ENCODE measurements around the gene ADAMTS17.

Gene ADAMTS17

DNA sequence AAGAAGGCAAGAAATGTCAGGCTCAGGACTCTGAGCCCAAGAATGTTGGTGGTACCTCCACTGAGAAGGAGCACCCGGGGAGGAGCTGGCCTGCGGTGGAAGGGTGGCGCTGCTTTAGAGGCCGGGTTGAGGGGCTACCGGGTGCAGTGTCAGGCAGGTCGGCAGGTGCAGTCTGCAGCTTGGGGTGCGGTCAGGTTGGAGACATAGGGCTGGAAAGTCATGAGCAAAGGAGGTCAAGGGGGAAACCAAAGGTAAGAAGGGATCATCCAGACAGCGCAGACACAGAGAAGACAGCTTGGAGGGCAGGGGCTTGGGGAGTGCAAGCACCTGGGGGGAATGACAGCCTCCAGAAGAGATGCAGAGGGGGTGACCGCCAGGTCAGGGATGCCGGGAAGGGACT is 334.2 kb downstream of the ADAMTS17 start:
- no peak for DNase-seq

DNA sequence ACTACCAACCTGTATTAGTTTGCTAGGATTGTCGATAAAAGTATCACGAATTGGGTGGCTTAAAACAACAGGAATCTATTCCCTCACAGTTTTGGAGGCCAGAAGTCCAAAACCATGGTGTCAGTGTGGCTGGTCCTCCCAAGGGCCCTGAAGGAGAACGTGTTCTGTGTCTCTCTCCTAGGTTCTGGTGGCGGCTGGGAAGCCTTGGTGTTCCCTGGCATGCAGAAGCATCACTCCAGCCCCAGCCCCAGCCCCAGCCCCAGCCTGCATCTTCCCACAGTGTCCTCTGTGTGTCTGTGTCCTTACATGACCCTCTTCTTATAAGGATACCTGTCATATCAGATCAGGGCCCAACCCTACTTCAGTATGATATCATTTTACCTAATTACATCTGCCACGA is 336.1 kb downstream of the ADAMTS17 start:
- no peak for DNase-seq

DNA sequence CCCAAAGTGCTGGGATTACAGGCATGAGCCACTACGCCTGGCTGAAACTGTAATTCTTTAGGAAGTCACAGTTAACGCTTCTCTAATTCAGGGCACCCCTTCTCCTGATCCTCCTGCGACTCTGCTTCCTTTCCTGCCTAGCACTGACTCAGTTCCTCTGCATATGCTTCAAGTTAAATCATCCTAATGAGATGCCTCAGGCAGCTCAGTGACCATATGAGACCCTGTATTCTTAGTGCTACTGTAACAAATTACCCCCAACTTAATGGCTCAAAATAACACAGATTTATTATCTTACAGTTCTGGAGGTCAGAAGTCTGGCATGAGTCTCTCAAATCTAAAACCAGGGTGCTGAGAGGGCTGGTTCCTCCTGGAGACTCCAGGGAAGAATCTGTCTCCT is 336.8 kb downstream of the ADAMTS17 start:
- DNase-seq: no peak

DNA sequence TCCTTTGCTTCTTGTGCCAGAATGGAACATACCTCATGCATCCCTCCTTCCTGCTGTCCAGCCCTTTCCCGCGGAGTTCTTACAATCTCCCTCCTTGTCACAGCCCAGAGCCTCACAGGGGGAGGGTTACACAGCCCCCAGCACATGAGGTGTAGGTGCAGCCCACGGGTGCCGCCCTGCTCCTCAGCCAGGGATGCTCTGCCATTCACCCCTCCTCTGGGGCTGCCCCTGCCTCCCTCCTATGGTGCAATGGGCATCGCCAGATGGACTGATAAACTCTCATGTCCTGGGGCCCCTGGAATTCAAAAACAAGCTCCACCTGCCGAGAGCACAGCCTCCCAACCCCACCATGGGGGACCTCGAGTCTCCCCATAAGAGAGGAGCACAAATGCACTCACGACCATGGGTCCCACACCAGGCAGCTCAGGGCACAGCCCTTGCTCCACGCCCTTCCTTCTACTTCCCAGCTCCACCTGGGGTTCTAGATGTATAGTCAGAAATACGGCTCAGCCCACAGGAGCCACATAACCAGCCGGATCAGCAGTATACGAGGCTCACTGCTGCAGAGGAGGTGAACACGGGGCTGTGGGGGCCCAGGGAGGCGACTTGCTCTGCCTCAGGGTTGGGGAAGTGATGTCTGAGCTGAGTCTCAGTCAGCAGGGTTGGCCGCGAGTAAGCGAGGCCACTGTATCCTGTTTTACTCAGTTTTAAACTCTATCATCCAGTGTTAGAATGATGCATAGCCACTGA is 338.8 kb downstream of the ADAMTS17 start:
- DNase-seq: no peak

DNA sequence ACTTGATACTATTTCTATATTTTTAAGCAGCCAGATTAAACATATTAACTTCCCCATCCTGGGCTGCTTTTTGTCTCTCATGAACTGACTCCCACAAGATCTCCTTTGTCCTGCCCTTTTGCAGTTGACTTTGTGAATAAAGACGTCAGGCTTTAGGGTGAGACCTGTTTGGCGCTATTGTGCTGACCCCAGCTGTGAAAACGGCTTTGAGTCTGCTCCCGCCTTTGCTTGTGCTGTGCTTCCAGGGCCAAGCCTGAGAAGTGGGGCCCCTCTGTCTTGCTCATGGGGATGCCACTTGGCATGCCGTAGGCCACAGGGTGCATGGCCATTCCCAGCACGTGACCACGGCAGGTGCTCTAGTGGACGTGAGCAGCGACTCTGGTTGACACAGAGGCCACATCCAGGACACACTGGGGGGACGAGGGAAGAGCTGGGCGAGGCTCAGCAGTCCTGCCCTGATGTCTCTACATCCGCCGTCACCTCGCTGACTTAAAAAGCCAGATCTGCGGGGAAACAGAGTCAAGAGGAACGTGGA is 339.6 kb downstream of the ADAMTS17 start:
- no peak for DNase-seq

DNA sequence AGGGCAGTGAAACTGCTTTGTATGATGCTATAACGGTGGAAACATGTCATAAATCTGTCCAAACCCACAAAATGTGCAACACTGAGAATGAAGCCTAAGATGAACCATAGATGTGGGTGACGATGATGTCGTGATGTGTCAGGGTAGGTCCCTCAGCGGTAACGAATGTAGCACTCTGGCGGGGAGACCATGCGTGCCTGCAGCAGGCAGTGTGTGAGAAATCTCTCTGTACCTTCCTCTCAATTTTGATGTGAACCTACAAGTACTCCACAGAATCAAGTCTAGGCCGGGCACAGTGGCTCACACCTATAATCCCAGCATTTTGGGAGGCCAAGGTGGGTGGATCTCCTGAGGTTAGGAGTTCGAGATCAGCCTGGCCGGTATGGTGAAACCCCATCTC is 340.4 kb downstream of the ADAMTS17 start:
- no peak for DNase-seq

DNA sequence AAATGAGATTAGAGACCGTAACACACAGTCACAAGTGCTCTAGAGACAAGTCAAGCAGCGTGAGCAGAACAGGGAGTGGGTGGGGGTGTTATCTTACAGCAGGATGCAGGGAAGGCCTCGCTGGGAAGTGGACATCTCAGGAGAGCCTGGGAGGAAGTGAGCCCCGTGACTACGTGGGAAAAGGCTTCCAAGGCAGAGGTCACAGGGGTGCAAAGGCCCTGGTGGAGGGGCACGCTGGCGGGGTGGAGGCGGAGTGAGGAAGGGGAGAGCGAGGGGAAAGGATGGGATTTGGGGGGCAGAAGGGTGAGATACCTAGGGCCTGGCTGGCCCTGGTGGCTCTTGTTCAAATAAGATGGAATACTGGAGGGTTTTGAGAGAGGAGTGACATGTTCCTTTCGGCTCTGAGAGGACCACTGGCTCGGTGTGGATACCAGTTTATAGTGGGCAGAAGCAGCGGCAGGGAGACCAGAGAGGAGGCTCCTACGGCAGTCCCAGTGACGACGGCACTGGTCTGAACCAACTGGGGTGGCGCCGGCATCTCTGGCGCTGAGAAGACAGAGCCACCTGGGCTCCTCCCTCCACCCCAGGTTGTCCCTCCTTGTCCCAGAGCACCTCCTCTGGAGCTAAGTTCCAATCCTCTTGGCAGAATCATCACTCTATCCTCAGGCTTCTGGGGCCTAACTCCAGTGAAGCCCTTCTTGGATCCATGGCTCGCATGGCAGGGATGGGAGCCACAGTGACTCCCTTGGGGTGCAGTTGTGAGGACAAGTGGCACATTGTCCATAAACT is 342.3 kb downstream of the ADAMTS17 start:
- no peak for DNase-seq

DNA sequence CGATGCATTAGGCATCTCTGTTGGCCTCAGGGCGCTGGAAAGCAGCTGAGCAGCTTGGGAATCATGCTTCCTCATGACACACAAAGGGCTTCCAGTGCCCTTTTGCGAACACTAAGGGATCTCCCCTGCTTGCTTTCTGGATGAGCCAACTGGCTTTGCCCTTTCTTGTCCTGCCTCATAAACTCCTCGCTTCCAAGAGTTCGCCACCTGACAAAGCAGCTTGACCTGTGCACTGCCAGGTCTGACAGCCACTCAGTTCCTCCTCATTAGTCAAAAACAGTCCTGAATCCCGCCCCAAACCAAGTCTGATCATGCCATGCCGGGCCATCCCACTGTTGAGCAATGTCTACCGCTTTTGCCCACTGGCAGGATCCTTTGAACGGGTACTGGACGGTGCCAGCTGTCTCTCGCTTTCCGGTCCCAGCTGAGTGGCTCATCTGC is 343.1 kb downstream of the ADAMTS17 start:
- no peak for DNase-seq

DNA sequence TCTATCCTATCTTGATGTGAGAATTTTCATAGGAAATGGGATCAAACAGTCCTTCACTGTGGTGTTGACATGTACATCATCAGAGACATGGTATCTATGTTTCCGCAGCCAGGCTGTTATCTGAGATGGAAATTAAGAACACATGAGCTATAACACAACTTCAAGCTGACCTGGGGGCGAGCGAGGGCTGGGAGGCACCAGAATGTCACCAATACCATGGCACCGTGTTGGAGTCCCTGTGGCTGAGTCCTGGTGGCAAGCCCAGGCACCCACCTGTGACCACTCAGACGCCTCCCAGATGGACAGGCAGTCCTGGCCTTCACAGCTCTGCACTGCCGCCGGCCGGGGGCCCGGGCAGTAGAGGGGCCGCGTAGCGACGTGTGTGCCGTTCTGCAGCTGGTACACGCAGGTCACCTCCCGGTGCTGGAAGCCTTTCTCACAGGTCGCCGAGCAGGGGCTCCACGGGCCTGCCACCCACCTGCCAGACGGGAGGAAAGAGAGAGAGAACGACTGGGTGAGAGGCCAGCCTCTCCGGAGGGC is 344.6 kb downstream of the ADAMTS17 start:
- no peak for DNase-seq

DNA sequence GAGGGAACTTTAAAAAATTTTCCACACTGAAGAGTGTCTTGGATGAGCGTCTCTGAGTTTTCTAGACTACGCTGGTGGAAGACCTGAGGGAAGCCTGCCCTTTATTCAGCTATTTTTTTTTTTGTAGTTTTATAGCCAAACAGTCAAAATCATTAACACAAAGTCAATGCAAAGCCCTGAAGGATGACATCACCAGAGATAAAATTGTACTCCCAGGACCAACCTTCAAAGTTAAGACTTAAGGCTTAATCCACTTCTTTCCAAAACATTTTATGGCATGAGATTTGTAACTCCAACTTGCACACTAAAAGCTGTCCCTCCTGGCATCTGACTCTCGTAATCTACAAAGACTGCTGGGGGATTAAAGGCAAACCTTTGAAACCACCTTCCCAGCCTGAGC is 345.1 kb downstream of the ADAMTS17 start:
- no peak for DNase-seq

DNA sequence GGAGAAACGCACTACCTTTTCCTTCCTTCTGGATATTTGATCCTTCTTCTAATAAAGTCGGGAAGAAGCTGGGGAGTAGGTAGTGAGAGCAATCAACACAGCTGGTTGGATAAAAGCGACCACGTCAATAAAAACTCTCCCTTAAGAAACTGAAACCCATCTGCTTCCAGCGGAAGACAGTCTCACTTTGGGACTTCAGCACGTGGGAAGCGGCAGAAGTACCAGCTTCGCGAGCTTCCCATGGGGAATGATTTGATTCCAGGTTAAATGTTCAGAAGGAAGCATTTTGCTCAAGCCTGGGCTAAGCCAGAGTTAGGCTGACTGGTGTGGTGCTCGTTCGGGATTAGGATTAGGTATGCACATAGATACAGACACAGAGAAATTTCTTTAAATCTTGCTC is 346.2 kb downstream of the ADAMTS17 start:
- DNase-seq: no peak

DNA sequence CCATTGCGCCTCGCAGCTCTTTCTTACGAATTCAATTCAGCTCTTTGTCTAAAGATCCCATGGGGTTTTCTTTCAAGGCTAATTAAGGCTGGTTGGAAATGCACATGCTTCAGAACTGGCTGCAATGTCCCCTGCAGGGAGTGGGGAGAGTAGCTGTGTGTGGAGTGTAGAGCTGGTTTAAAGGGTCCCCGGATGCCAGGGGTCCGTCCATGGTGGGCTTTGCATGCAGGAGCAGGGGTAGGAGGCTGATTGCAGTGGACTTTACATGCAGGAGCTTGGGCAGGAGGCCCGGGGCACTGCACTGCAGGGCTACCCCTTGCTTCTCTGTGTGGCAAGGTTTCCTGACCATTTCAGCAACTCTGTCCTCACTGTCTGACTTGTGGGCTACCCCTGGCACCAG is 346.9 kb downstream of the ADAMTS17 start:
- DNase-seq: no peak

DNA sequence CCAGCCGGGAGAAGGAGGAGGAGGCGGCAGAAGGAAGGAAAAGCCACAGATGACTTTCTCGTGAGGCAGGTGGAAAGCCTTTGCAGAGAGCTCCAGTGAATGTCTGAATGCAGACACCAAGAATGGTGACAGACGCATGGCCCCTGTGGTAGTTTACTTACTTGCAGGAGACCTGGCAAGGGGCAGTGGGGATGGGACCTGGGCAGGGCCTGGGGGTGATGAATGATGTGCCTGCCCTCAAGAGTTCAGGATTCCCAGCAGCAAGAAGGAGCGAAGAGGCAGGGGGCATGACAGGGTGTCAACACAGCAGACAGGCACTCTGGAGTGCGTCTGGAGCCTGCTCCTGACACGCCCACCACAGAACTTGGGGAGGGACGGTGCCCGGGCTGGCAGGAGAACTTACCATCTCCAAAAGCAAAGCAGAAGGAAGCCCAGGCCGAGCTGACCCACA is 348.1 kb downstream of the ADAMTS17 start:
- DNase-seq: no peak

DNA sequence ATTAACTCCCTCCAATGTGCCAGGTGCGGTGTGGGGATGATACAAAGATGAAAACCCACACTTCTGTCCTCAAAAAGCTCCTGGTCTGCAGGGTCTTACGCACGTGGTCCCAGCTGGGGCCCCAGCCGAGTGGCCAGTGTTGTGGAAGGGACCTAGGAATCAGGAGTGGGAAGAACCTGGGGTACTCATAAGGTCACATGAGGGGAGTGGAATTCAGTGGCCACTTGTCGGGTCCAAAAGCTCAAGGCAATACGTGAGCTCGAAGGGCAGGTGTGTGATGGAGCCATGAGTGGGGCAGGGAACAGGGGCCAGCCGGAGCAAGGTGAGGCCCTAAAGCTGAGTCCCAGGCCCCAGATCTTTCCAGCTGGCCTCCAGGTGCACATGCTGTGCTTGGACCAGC is 348.5 kb downstream of the ADAMTS17 start:
- no peak for DNase-seq

DNA sequence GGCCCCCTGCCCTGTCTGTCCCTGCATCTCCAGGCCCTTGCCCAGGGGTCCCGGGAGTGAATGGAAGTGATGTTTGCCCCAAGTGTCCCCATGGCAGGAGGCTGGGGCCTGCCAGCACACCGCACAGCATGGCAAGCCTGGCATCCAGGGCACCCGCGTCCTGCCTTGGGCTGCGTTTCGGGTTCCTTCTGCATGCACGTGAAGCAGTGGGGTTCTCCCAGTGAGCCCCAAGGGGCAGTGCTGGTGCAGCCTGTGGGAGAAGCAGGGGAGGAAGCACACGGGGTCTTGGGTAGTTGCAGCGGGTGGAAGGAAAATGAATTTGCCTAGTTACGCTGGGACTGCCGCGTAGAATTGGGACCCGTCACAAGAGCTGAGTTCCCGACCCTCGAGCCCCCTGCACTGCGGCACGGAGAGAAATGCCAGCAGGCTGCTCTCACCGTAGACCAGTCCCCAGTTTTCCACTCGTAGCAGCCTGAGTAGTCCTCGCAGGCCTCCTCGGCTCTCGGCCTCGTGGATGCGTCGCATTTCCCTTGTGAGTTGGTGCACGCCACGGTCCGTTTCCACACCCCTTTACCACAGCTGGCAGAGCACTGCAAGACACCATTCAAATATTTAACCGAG is 349.1 kb downstream of the ADAMTS17 start:
- no peak for DNase-seq

DNA sequence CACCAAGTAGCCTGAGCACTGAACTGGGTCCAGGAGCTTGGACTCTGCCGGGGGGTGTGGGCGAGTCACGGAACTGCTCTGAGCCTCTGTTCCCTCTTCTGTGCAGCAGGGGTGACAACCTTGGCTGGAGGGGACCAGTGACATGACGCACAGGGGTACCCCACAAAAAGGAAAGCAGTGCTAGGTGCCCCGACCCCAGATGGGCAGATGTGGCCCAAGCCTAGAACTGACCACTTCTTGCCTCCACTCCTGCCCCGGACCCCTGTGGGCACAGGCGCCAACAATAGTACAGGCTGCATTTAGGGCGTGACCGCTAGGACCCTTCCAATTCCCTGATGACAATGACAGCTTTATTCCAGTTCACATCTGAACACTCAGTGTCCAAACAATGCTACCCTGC is 352.7 kb downstream of the ADAMTS17 start:
- DNase-seq: no peak

DNA sequence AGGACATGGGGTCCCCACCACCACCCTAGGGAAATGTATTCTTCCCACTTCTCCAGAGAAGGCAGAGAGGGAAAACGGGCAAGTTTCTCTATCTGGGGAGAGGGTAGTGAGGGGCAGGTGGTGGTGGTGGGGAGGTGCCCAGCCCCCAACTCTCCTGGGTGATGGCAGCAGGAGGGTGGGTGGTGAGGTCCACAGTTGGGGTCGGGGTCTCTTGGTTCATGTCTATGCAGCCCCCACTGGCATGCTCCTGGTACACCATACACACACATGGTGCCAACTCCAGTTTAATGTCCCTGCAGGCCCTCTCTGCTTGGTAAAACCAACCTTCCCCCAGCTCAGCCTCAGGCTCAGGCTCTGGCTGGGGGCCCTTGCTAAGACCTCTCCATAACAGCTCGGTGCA is 354.1 kb downstream of the ADAMTS17 start:
- no peak for DNase-seq

DNA sequence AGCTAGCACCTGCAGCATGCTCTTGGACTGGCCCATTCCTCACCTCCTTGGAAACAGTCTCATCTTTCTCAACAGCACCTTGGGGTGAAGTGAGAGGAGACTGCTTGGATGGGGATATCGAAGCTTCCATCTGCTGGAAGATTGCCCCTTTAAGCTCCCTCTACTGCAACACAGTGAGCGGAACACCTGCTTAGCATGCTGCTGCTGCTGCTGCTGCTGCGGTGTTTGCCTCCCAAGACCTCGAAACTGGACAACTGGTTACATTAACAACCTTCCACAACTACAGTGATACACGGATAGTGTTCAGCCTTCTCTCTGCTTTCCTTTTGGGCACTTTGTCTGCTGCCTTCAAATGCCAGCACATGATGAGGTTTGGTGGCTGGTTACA is 354.7 kb downstream of the ADAMTS17 start:
- no peak for DNase-seq

DNA sequence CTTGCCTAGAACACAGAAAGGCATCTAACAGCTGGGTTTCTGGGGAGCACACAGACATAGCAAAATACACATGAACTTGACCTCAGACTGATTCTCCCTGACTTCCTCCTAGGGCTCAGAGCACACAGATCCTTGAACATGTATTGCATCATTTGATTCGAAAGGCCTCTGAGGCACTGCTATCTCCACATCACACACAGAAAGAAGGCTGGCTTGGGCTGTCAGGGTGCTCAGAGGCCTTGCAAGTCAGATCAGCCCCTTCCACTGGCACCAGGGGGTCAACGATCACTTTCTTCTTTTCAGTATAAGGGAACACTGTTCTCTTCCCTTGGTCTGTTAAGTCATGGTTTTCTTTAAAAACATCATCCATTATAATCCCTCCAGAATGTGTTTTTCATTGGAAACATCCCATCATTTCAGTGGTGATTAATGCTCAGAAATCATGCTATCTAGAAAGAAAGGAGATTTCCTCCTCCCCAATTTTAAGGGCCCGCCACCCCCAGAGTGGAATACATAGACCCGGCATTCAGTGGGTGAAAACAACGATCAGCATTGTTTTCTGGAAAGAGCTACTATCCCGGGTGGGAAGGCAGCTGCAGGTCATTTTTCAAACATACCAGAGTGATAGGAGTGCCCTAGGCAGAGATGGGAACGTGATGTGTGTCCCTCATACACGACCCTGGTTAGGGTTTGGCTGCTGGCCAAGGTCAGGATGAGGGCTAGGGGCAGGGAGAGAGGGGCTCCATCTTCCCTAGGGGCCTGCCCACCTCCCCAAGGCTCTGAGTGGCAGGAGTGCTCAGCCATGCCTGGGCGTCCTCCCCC is 355.3 kb downstream of the ADAMTS17 start:
- no peak for DNase-seq

DNA sequence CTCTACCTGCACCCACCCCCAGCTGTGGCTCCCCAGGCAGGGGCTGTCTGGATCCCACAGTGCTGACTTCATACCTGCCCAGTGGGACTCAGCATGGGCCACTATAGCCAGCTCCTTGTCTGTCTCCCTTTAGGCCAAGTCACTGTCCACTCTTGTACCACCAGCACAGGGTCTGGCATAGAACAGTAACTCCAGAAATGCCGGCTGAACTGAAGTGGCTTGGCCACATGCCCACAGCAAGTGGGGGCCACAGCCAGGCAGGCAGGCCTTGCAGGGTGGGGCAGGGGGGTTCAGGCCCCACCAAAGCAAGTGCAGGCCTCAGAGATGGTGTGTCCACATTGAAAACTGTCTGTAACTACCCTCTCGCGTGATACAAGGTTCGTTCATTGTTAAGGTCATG is 355.9 kb downstream of the ADAMTS17 start:
- DNase-seq: no peak

DNA sequence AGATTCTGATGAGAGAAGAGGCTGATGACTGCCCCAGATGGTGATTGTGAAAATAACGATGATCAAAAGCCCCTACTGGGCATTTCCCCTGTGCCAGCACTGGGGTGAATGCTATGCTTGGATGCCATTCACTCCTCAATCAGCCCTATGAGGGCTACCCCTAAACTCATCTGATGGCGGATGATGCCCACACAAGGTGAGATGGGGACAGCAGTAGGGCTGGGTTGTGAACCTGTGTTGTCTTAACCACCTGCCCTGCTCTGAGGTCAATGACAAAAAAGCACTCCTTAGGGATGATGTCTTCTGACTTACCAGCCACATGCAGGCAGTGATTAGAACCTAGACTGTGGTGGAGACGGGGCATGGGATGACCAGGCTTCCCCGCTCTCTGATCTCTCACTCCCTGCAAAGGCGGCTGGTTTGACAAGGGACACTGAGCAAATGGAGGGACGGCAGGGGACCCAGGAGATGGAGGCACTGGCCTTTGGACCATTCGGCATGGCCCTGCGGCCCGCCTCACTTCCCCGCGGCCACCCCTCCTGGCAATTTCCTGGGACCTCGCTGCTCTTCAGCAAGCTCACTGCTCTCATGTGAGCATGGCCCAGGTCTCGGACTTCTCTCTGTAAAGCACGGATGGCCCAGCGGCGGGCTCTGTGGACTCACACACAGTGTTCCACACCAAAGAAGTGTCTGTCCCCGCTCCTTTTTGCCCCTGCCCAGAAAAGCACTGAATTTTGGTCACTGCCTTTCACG is 357.1 kb downstream of the ADAMTS17 start:
- no peak for DNase-seq

DNA sequence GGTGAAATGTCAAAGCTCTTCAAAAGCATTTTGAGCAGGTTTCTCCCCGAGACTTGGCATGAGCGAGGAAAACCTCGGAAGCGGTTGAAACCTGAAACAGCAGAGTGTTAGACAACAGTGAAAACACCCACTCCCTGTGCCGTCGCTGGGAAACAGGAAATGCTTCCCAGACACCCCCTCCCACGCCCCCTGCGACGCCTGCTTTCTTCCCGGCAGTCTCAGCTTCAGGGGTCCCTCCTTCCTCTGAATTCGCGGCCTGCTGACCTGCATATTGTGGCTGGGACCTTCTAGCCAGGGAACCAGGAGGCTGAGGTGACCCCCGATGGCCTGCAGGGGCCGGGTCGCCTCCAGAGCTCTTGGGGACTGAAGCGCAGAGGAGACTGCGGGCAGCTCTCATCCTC is 357.9 kb downstream of the ADAMTS17 start:
- no peak for DNase-seq

All from suppressor macrophage treated with lipopolysaccharide for 1 hour (primary cell).